RWPE2 (cell line): ENCODE measurements around the gene OR2S2.
"Not testable (repeated sequence)": the region's sequence is repeated elsewhere in the genome, so short reads cannot be mapped to it uniquely, and the experiment has no call there.

ENCODE experiments used
- ATAC-seq: fragments of 200-7000 bp; cut with Tn5 transposase; 3 replicates; pipeline ENCODE4 v1.9.1; 2021; ENCODE audit warnings: low read depth
- DNase-seq: peaks from one replicate; pipeline ENCODE4 v3.0.0-alpha.2; 2020; ENCODE audit warnings: low spot score
- H3K27ac ChIP-seq: fragments of 450-650 bp; 2 replicates; pipeline ENCODE4 v1.5.1; 2017; ENCODE audit warnings: mild to moderate bottlenecking; ENCODE audit not compliant: poor library complexity, severe bottlenecking
- H3K27me3 ChIP-seq: fragments of 250-450 bp; sonication (Bioruptor Pico); 2 replicates; pipeline ENCODE4 v1.5.1; 2021; ENCODE audit warnings: mild to moderate bottlenecking, moderate library complexity; ENCODE audit not compliant: insufficient read depth, poor library complexity, severe bottlenecking
- H3K36me3 ChIP-seq: fragments of 250-450 bp; sonication (Bioruptor Pico); 2 replicates; pipeline ENCODE4 v1.5.1; 2020; ENCODE audit warnings: low read depth, mild to moderate bottlenecking, moderate library complexity
- H3K4me1 ChIP-seq: fragments of 250-450 bp; sonication (Bioruptor Pico); 2 replicates; pipeline ENCODE4 v1.5.1; 2021; ENCODE audit warnings: mild to moderate bottlenecking, moderate library complexity; ENCODE audit not compliant: insufficient read depth, poor library complexity, severe bottlenecking
- H3K4me3 ChIP-seq: fragments of 250-450 bp; sonication (Bioruptor Pico); 2 replicates; pipeline ENCODE4 v1.5.1; 2021; ENCODE audit warnings: mild to moderate bottlenecking, moderate library complexity; ENCODE audit not compliant: severe bottlenecking
- H3K9me3 ChIP-seq: fragments of 250-450 bp; sonication (Bioruptor Pico); 2 replicates; pipeline ENCODE4 v1.5.1; 2021; ENCODE audit warnings: mild to moderate bottlenecking, moderate library complexity; ENCODE audit not compliant: severe bottlenecking
- CTCF ChIP-seq: fragments of 450-650 bp; IDR thresholded peaks from one replicate; pipeline ENCODE4 v1.5.1; 2017; ENCODE audit warnings: mild to moderate bottlenecking, moderate library complexity; ENCODE audit not compliant: poor library complexity, severe bottlenecking

OR2S2 gene

GRCh38 chr9:35915681-35916294, 42.2 kb downstream of the OR2S2 start:
- no peak for DNase-seq
- H3K27ac ChIP-seq = no peak overlapping the region
- no peaks in the 10 kb centered on the region for H3K9me3 ChIP-seq
- no peak; the same call in 2 of the 3 replicates for ATAC-seq
- H3K4me3 ChIP-seq = no peak overlapping the region
- H3K4me1 ChIP-seq = peaks cover under 1% of the 10 kb centered on the region
- H3K27me3 ChIP-seq = no peaks in the 10 kb centered on the region
- H3K36me3 ChIP-seq = no peaks in the 10 kb centered on the region
- TF ChIP-seq CTCF = no peak

- H3K27me3 ChIP-seq = no peaks in the 10 kb centered on the region
- H3K4me1 ChIP-seq = peaks cover 4% of the 10 kb centered on the region
- peak; percentile 45; the same call in 2 of the 3 replicates for ATAC-seq
- no peaks in the 10 kb centered on the region for H3K9me3 ChIP-seq
- no peak for DNase-seq
- no peak overlapping the region for H3K4me3 ChIP-seq
- TF ChIP-seq CTCF = no peak
- H3K27ac ChIP-seq = no peak overlapping the region
- H3K36me3 ChIP-seq = no peaks in the 10 kb centered on the region
Observed at GRCh38 chr9:35914301-35914807, 43.6 kb downstream of the OR2S2 start.

GRCh38 chr9:35913429-35913828, 44.5 kb downstream of the OR2S2 start:
- H3K36me3 ChIP-seq, DNase-seq, H3K9me3 ChIP-seq, H3K27me3 ChIP-seq, ATAC-seq, H3K27ac ChIP-seq, H3K4me3 ChIP-seq: not testable (repeated sequence)
- peaks cover 13% of the 10 kb centered on the region for H3K4me1 ChIP-seq

GRCh38 chr9:35912791-35913400, 45.1 kb downstream of the OR2S2 start:
- H3K36me3 ChIP-seq = no peaks in the 10 kb centered on the region
- no peak for ATAC-seq
- TF ChIP-seq CTCF = no peak

GRCh38 chr9:35911690-35912089, 46.3 kb downstream of the OR2S2 start:
- no peak for ATAC-seq
- TF ChIP-seq CTCF = no peak
- no peak overlapping the region for H3K4me3 ChIP-seq

More at GRCh38 chr9:35912791-35913400, 45.1 kb downstream of the OR2S2 start:
- DNase-seq = no peak
- no peaks in the 10 kb centered on the region for H3K9me3 ChIP-seq
- peaks cover 18% of the 10 kb centered on the region for H3K4me1 ChIP-seq
- no peaks in the 10 kb centered on the region for H3K27me3 ChIP-seq
- no peak overlapping the region for H3K4me3 ChIP-seq
- no peak overlapping the region for H3K27ac ChIP-seq

More at GRCh38 chr9:35911690-35912089, 46.3 kb downstream of the OR2S2 start:
- H3K27me3 ChIP-seq = no peaks in the 10 kb centered on the region
- H3K9me3 ChIP-seq = no peaks in the 10 kb centered on the region
- no peak for DNase-seq
- no peaks in the 10 kb centered on the region for H3K36me3 ChIP-seq
- peaks cover 29% of the 10 kb centered on the region for H3K4me1 ChIP-seq
- H3K27ac ChIP-seq = no peak overlapping the region
